ENCODE data around the gene METTL13. TPM values are rescaled to one million over a fixed set of nuclear protein-coding genes. Genes with fewer than 3 reads are reported as not detected.

The METTL13 gene, protein sequence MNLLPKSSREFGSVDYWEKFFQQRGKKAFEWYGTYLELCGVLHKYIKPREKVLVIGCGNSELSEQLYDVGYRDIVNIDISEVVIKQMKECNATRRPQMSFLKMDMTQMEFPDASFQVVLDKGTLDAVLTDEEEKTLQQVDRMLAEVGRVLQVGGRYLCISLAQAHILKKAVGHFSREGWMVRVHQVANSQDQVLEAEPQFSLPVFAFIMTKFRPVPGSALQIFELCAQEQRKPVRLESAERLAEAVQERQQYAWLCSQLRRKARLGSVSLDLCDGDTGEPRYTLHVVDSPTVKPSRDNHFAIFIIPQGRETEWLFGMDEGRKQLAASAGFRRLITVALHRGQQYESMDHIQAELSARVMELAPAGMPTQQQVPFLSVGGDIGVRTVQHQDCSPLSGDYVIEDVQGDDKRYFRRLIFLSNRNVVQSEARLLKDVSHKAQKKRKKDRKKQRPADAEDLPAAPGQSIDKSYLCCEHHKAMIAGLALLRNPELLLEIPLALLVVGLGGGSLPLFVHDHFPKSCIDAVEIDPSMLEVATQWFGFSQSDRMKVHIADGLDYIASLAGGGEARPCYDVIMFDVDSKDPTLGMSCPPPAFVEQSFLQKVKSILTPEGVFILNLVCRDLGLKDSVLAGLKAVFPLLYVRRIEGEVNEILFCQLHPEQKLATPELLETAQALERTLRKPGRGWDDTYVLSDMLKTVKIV
- total RNA-seq, result 10 to 100 TPM; 17.2 to 29.0 TPM

DNA sequence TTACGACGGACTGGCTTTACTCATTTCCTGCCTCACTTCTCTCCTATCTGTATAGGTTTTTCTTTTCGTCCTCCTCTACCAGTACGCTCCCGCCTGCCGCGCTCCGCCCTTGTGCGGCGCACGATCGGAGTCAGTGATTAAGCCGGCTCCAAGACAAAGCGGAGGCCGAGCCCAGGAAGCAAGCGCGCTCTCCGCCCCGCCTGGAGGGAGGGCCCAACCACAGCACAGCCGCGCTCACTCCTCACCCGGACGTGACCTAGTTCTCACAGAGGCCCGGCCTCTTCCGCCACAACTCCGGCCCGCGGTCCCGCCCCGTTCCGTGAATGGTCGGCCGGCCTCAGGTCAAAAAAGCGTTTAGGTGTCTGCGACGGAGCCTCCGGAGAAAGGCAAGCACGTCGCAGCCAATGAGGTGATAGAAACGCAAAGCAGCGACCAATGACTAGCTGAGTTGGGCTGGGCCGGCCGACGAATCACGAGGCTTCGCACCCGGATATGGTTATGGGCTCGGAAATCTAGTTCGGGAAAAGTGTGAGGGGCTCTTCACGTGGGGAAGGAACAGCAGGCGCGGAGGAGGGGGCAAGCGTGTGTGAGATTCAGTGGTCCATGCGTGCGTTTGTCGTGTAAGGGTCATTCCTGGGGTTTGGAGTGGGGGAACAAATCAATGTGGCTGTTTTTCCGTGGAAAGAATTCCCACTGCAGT, at the start of gene METTL13:
Gene METTL13, plus strand, starts transcription at position 485 of the 700 bp plus-strand sequence. CDS start 308 bp downstream, outside the sequence.

DNA sequence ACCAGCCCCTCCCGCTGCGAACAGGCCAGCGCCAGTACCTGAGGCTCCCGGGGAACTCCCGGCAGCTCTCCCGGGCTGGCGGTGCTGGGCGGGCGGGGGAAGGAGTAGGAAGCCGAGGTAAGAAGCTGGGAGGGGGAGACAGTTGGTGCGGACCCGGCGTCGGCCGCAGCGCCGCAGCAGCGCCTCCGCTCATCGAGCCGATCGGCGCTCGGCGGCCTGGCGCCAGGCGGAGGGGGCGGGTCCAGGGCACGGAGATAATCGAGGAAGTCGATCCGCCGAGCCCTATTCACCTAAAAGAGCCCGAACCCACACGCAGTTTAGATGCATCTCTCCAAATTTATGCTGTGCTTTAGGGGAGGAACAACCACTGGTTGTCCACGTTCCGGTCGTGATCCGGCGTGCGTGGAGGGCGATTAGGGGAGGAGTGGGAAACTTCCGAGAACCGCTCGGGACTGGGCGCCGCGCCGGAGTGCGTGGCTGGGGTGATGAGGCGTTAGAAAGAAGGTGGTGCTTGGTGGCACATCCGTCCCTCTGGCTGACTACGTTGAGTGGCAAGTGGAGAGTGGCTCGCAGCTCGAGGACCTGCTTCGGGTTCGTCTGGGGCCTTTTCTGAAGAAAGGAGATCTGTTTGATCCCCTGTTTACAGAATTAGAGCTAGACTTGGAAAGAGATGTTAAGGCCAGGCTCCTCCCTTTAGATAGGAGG, 39.4 kb upstream of the METTL13 start, which contains the start of gene VAMP4:
Gene VAMP4, minus strand, starts transcription at position 194 of the 705 bp plus-strand sequence. CDS start 3,651 bp downstream, outside the sequence.

DNA sequence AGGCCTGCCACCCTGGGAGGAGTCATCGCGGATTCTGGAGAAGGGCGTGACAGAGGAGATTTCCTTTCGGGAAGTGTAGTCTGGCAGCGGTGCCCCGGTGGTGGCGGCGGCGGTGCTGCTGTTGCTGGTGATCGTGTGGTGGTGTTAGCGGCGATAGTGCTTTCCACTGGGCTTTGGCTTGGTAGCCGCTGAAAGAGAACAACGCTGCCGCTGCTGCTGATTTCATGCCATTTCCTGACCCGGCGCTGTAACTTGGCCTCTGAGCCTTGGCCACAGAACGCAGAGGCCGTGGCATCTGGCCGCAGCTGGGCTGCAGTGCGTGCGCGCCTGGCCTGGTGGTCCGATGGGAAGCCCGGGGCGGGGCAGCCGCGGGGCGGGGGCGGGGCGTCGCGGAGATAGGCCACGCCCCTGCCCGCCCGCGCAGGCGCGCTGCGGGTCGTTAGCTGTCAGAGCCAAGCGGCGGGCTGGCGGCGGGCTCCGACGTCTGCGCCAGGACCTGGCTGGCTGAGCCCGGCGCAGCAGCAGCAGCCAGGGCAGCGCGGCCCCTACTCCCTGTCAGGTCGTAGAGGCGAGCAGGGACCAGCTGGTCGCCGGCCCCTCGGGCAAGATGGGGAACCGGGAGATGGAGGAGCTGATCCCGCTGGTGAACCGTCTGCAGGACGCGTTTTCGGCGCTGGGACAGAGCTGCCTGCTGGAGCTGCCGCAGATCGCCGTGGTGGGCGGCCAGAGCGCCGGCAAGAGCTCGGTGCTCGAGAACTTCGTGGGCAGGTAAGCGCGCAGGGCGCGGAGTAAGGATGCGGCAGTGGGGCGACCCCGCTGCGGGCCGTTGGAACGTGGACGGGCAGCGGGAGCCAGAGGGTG, 59.8 kb downstream of the METTL13 start, which contains the start of gene DNM3:
Gene DNM3, plus strand, starts transcription at position 449 of the 861 bp plus-strand sequence. Its CDS starts 159 bp downstream, at position 608.

Small RNA genes within 50 kb of the gene (small RNA-seq; reads per million reads assigned to genes)
- 0.04 to 0.06 reads per million in 2 donors for gene RF00601

Other genes starting within 250 kb of the METTL13 start
- gene MYOCOS, start 159.4 kb upstream of the METTL13 start, total RNA-seq, result under 1 TPM; under 0.01 TPM
- not detected for gene MYOC, start 129.0 kb upstream of the METTL13 start, total RNA-seq
- gene VAMP4, start 39.6 kb upstream of the METTL13 start, total RNA-seq, result 1 to 10 TPM; 8.3 to 9.3 TPM
- 10 to 100 TPM in 1 of 2 donors, 1 to 10 TPM in 1; 8.3 to 11.7 TPM for gene DNM3, start 59.8 kb downstream of the METTL13 start, total RNA-seq

All from melanocyte of skin (primary cell).